ENCODE results near the gene INTS7.
"Not testable (repeated sequence)": the region's sequence is repeated elsewhere in the genome, so short reads cannot be mapped to it uniquely, and the experiment has no call there.

INTS7 gene

DNA sequence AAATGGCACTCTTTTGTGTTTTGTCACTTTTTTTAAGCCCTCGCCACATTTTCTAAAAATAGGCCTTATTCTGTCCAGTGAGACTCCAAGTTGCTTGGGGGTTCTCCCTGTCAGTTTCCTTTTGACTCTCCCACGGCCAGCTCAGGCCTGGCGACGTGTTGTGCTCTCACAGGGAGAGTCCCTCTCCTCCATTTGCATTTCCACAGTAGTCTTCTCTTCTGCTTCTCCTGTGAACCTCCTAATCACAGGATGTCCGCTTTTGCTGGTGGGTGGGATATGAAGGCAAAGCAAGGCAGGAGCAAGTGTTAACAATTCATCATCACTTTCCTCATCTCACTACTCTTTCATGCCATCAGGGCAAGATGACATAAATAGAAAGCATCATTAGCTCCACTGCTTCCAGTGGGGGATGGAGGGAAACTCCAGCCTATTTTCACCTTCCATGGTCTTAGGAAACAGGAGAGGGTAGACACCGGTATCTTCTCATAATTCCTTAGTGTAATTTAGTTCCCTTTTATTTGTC lies 99.8 kb downstream of the INTS7 start:
- no peak for DNase-seq (ENCODE audit: low read depth, low spot score)

DNA sequence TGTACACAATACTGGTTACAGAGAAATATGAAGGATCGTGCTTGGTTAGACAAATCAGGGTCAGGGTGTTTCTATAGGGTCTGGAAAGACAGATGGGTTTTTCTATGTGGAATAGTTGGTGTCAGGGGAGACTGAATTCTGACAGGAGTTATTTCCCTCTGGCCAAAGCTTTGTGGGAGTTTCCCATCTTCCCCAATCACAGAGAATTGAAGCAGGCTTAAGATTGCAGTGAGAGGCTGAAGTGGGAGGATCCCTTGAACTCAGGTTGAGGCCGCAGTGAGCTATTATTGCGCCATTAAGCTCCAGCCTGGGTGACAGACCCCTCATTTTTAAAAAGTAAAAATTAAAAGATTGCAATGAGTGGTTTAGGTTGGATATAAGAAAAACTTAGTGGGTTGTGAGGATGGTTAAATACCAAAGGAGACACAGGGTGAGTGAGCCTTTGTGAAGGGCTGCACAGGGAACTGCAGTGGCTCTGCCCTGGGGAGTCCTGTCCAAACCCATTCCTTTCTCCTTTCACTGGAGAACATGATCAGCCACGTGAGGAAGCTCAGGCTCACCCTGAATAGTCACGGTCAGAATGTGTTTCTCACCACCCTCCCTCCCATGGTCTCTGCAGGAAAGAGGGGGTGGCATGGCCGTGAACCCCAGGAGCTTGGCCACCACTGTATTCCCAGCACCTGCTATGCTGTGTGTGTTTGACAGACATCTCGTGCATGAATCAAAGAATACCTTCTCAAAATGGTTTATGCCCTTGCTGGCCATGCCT lies 101.2 kb downstream of the INTS7 start:
- DNase-seq (ENCODE audit: low read depth, low spot score) = no peak

DNA sequence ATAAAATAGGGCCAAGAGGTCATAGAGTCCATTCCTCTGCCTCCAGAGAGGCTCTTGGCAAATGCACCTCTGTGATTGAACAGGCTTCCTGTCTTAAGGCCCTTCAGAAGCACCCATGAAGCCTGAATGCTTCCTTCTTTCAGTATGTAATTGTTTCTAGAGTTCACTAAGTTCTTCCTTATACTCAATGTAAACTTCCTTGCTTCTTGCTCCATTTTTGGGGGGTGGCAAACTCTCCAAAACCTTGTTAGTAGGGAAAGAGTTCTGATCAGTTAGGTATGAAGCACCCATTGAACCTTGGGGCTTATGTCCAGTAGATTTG lies 102.5 kb downstream of the INTS7 start:
- DNase-seq (ENCODE audit: low read depth, low spot score) = no peak

DNA sequence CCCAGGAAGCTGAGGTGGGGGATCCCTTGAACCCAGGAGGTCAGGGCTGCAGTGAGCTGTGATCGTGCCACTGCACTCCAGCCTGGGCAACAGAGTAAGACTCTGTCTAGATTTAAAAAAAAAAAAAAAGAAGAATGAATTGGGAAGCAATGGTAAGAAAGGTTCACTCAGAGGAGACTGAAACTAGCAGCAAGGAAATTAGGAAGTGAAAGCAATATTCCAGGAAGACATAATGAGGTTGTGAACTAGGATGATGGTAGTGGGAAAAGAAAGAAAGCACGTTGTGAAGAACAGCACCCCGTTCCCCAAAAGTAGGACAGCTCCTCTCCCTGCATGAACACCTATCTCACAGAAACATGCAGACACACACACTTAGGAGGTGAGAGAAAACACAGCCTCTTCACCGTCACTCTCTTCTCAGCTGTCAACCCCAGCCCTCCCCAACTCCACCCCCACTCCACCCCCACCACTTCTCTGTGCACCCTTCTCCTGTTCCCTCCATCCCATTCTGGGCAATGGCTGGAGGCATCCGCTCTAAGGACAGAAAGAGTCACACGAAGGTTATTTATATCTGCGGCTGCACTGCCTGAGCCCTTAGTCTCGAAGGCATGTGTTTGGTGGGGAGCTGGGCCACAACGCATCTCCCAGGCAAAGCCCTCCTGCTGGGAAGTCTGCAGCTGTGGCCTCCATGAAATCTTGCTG lies 103.0 kb downstream of the INTS7 start:
- DNase-seq (ENCODE audit: low read depth, low spot score) = no peak

DNA sequence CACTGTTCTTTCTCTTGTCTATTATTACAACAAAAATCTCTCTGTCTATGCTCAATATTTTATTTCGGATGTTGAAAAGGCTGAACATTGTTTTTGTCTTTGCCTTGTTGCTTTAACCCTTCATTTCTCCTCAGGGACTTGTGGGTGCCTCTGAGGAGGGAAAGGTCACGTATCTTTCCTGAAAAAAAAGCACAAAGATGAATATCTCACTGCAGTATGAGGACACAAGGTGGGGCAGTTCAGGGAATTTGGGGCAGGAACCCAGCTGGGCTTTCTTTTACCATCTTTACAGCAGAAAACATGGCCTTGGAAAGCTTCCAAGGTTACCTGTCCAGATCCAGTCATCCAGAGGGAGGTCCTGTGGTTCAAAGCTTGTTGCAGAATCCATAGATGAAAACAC lies 105.7 kb downstream of the INTS7 start:
- no peak for DNase-seq (ENCODE audit: low read depth, low spot score)

DNA sequence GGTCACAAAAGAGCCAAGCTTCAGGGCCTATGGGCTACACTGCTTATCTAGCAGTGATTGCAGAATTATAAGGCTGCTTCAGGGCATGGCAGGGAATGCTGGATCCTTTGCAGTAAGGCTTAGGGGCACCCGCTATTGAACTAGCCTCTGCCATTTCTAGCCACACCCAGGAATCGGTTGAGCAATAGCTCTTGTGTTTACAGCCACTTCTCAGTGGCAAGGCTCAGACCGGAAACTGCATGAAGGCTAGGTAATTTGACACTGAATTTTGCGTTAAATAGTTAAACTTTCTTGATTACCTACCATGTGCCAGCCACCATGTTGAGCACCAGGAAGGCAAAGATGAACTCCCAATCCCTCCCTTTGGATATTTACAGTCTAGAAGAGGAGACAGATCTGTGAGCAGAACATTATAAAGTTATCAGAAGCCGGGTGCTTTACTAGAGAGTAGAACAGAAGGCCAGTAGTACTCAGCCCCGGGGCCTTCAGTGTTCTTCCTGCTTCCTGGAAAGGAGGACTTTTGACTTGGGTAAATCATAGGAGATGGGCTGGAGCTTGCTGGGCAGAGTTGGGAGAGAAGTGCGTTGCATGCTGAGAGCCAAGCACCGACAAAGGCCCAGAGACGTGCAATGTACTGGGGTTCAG lies 106.2 kb downstream of the INTS7 start:
- no peak for DNase-seq (ENCODE audit: low read depth, low spot score)

- DNase-seq (ENCODE audit: low read depth, low spot score) = no peak
Measured at GRCh38 chr1:211928290-211928801, 107.0 kb downstream of the INTS7 start.

- DNase-seq (ENCODE audit: low read depth, low spot score) = no peak
Measured at GRCh38 chr1:211925016-211925415, 110.3 kb downstream of the INTS7 start.

- no peak for DNase-seq (ENCODE audit: low read depth, low spot score)
Measured at GRCh38 chr1:211924256-211924655, 111.1 kb downstream of the INTS7 start.

DNA sequence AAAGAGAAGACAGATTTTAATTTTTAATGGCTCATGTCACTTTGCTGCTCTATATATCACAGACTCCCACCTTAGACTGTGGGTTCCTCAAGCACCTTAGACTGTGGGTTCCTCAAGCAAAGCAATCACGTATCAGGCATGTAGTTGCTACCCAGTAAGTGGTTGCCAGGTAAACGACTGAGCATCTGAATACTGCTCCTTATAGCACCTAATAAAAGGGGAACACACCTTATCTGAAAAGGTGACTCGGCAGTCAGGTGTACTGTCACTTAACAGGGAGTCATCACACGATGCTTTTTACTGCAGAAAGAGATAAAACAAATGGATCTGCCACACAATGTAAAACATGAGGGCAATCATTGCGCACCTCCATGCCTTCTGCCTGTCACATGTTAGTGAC lies 112.3 kb downstream of the INTS7 start:
- no peak for DNase-seq (ENCODE audit: low read depth, low spot score)

GRCh38 chr1:211921579-211922095 lies 113.7 kb downstream of the INTS7 start:
- DNase-seq (ENCODE audit: low read depth, low spot score) = no peak

DNA sequence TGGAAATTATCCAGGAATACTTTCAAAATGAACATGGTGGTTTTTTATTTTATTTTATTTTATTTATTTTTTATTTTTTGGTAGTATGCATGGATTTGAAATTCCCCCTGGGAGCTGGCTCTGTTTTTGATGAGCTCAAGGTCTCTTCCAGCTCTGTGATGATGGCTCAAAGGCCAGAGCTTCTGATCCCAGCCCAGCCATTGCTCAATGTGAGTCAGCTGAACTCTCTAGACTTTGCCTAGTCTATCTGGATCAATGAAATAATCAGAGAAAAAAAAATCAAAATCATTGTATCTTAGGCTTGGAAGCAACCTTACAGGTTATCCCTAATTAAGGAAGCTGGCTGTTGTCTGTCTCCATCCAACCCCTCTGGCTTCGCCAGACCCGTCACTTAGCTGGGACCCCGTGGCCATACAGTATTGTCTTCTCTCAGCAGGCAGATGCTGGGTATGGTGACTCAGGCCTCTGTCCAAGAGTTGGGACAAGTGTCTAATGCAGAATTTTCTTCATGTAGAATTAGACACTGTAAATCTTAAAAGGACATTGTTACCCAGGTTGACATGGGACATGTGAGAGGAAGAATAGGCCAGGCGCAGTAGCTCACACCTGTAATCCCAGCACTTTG lies 114.6 kb downstream of the INTS7 start:
- no peak for DNase-seq (ENCODE audit: low read depth, low spot score)

- no peak for DNase-seq (ENCODE audit: low read depth, low spot score)
Measured at GRCh38 chr1:211920141-211920572, 115.2 kb downstream of the INTS7 start.

GRCh38 chr1:211918843-211919414 lies 116.4 kb downstream of the INTS7 start:
- no peak for DNase-seq (ENCODE audit: low read depth, low spot score)

DNA sequence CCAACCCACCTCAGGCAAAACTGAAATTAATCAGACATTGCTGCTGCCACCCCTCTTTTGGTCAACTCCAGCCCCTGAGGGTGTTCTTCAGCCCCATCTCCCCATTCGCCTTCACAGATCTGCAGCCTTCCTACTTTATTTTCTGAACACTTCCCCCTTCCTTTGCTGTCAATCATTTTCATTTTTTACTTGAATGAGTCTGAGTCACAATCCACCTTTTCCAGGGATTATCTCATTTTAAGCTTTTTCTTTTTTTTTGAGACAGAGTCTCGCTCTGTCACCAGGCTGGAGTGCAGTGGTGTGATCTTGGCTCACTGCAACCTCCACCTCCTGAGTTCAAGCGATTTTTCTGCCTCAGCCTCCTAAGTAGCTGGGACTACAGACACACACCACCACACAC lies 118.9 kb downstream of the INTS7 start:
- not testable (repeated sequence) for DNase-seq (ENCODE audit: low read depth, low spot score)

DNA sequence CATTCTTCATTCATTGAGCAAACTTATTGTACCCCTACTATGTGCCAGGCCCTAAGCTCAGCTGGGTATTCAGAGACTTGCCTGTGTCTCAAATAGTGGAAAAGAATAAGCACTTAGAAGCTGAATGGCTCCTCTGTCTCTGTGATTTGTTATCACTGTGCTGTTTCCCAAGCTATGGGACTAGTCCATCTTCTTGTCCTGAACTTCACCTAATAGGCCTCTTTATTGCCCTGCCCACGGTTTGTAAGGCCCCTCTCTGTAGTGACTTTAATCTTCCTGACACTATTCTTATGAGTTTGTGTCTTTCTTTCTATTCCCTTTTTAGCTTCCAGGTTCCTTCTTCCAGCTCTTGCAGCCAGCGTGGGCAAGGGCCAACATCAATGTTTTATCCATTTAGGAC lies 119.4 kb downstream of the INTS7 start:
- DNase-seq (ENCODE audit: low read depth, low spot score) = no peak

- DNase-seq (ENCODE audit: low read depth, low spot score) = no peak
Measured at GRCh38 chr1:211912844-211913432, 122.4 kb downstream of the INTS7 start.

DNA sequence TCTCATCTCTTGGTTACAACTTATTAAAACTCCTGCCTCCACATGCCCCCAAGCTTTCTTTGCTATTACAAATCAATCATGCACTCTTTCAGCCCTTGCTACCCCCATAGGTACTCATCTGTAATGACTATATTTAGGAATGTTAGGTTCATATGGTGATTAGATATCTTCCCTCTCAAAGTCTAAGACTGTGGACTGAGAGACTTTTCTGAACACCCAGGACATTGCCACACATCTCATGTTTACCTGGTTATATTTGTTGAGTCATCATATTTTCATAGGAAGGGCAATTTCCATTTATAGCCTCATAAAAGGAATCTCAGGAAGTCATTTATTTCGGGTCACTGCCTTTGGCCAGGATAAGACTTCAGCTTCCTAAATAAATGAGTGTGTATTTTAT lies 123.3 kb downstream of the INTS7 start:
- no peak for DNase-seq (ENCODE audit: low read depth, low spot score)

DNA sequence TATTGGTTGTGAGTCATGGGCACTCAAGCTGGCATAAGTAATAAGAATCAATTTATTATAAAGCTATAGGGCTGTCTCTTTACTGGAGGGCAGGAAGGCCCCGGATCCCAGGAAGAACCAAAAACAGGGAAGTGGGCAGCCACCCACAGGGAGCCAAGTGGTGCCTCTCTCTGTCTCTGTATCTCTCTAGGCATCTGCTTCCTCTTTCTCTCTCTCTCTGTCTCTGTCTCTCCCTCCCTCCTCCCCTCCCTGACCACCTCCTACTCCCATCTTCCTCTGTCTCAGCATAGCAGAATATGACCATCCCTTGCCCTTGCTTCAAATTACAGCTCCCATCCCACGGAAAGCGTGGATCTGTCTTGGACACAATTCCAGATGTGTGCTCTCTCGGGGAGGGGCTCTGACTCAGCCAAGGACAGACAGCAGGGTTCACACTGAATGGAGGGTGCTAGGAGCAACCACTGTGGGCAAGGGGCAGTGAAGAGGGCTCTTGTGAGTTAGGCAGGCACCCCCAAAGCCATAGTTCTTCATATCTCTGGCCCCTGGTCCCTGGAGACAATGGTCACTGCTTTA lies 124.4 kb downstream of the INTS7 start:
- DNase-seq (ENCODE audit: low read depth, low spot score) = no peak

GRCh38 chr1:211910113-211910884 lies 125.1 kb downstream of the INTS7 start:
- no peak for DNase-seq (ENCODE audit: low read depth, low spot score)
